ENCODE data around the gene YIF1B. TPM values are rescaled to one million over a fixed set of nuclear protein-coding genes. Genes with fewer than 3 reads are reported as not detected.
"Not testable (repeated sequence)": the region's sequence is repeated elsewhere in the genome, so short reads cannot be mapped to it uniquely, and the experiment has no call there.

The YIF1B gene
- total and polyA plus RNA-seq, 9 of the 15 experiments (the other 6 are each of a cell fraction or from before 2014, with no cell fraction given) = 8.5 to 586 (median 323) TPM

DNA sequence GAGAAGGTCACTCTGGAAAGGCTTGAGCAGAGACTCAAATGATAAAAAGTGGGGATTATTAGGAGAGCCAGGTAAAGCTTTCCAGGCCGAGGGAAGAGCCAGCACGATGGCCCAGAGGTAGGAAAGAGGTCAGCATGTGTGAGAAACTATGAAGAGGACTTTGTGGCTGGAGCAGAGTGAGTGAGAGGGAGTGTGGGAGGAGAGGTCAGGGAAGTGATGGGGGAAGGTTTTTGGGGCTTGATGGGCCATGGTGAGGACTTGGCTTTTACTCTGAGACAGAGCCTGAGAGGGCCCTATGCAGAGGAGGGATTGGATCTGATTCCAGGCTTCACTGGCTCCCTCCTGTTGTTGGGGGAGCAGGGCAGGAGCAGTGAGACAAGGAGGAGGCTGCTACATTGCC, 25.2 kb upstream of the YIF1B start (continued):
- TF ChIP-seq, protein P1, sequence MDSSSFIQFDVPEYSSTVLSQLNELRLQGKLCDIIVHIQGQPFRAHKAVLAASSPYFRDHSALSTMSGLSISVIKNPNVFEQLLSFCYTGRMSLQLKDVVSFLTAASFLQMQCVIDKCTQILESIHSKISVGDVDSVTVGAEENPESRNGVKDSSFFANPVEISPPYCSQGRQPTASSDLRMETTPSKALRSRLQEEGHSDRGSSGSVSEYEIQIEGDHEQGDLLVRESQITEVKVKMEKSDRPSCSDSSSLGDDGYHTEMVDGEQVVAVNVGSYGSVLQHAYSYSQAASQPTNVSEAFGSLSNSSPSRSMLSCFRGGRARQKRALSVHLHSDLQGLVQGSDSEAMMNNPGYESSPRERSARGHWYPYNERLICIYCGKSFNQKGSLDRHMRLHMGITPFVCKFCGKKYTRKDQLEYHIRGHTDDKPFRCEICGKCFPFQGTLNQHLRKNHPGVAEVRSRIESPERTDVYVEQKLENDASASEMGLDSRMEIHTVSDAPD (CRISPR knock-in tag; IDR thresholded peaks at IDR 0.05) = no peak

DNA sequence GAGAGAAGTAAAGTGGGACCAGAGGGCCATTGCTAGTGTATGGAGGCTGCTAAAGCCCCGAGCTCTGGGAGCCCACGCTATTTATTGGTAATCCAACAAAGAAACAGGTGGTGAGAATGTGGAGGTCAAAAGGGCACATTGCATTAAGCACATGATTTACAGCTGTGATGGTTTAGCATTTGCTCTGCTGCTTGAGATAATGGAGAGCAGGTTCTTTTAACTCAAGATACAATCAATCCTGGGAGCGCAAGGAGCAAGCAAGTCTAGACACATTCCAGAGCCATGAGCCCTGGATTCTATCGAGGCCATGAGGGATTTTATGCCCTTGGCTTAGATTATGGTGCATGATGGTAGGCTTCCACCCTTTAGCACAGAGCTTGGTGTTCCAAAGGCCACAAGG, 23.3 kb upstream of the YIF1B start:
- H3K4me2 ChIP-seq (ENCODE audit: insufficient read depth, low read length); H3K9me1 ChIP-seq (ENCODE audit: control insufficient read depth, insufficient read depth, low read length); H2AFZ ChIP-seq (ENCODE audit: low read depth, low read length); BruUV-seq (replicated peaks); DNase-seq (ENCODE audit: extremely low read depth in 1 of 4, low spot score in 3 of 4); H3K9me3 ChIP-seq (replicated peaks; ENCODE audit: control insufficient read depth, insufficient read depth, low read depth, low read length); H3K36me3 ChIP-seq (ENCODE audit: control insufficient read depth, insufficient read depth, low read length); CTCF ChIA-PET (ENCODE audit: low intra/inter-chr PET ratio); H3K9ac ChIP-seq (ENCODE audit: insufficient read depth in 1 of 2, low read depth in 2 of 2, low read length in 2 of 2); H3K27me3 ChIP-seq (ENCODE audit: control insufficient read depth in 2 of 2, insufficient read depth in 2 of 2, low read length in 2 of 2); ATAC-seq; H3K4me3 ChIP-seq; H3K27ac ChIP-seq (ENCODE audit: extremely low read depth, low read depth, low read length); FAIRE-seq; H3K79me2 ChIP-seq (ENCODE audit: control insufficient read depth, insufficient read depth, low read length); H4K20me1 ChIP-seq (replicated peaks; ENCODE audit: control insufficient read depth, insufficient read depth, low read length); TF ChIP-seq TEAD4 (CRISPR knock-in tag; IDR thresholded peaks at IDR 0.05; ENCODE audit: borderline replicate concordance): not testable (repeated sequence)
- peaks cover 13 to 39% of the 10 kb centered on the region in 2 experiments; a peak in 4 of 5 replicates for H3K4me1 ChIP-seq (replicated peaks in 1 of 2; ENCODE audit: control insufficient read depth in 2 of 2, insufficient read depth in 2 of 2, low read length in 2 of 2)
- 7% methylated on average over 3 of the region's 4 CpGs for WGBS (ENCODE audit: insufficient coverage, low coverage, missing lambda C conversion rate)
- in situ Hi-C loops (cut with MboI) = loop anchor here (25.0 kb wide), 1 partner anchor 427 kb away; the partner anchor contains the start of genes SIPA1L3 and WDR87
- POLR2A ChIA-PET = interaction anchor here (0.8 kb wide), 1 partner anchor 476 kb away, joined by 3 read pairs; no protein-coding TSS in a partner anchor
- intact Hi-C loops (cut with micrococcal nuclease) = loop anchor here (5.0 kb wide), 1 partner anchor 48 kb away; the partner anchor contains the start of genes GGN and SPRED3
- TF ChIP-seq ARID1B (IDR thresholded peaks at IDR 0.05) = peak; percentile 51
- peak; percentile 56 to 64; a peak in 2 of 4 replicates for TF ChIP-seq KDM1A (IDR thresholded peaks at IDR 0.05)
- TF ChIP-seq, protein P2, sequence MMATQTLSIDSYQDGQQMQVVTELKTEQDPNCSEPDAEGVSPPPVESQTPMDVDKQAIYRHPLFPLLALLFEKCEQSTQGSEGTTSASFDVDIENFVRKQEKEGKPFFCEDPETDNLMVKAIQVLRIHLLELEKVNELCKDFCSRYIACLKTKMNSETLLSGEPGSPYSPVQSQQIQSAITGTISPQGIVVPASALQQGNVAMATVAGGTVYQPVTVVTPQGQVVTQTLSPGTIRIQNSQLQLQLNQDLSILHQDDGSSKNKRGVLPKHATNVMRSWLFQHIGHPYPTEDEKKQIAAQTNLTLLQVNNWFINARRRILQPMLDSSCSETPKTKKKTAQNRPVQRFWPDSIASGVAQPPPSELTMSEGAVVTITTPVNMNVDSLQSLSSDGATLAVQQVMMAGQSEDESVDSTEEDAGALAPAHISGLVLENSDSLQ (IDR thresholded peaks at IDR 0.05) = peak; percentile 66; the same call in 1 of the 2 replicates
- TF ChIP-seq MEIS2 (IDR thresholded peaks at IDR 0.05; ENCODE audit: partially characterized antibody) = peak; percentile 89
- TF ChIP-seq TCF3 (CRISPR knock-in tag; IDR thresholded peaks at IDR 0.05) = peak; percentile 62
- peak; percentile 34; the same call in 1 of the 2 replicates for TF ChIP-seq CTBP1 (IDR thresholded peaks at IDR 0.05; ENCODE audit: borderline replicate concordance)
- peak; percentile 55; the same call in 1 of the 2 replicates for TF ChIP-seq CBFA2T2 (conservative IDR thresholded peaks at IDR 0.05)
- TF ChIP-seq SMAD4 (CRISPR knock-in tag; conservative IDR thresholded peaks at IDR 0.05) = peak; percentile 84
- TF ChIP-seq DACH1 (IDR thresholded peaks at IDR 0.05; ENCODE audit: partially characterized antibody) = peak; percentile 15
- peak; percentile 56; the same call in 1 of the 2 replicates for TF ChIP-seq ESRRA (IDR thresholded peaks at IDR 0.05; ENCODE audit: borderline replicate concordance, low read depth)
- TF ChIP-seq, protein P3, sequence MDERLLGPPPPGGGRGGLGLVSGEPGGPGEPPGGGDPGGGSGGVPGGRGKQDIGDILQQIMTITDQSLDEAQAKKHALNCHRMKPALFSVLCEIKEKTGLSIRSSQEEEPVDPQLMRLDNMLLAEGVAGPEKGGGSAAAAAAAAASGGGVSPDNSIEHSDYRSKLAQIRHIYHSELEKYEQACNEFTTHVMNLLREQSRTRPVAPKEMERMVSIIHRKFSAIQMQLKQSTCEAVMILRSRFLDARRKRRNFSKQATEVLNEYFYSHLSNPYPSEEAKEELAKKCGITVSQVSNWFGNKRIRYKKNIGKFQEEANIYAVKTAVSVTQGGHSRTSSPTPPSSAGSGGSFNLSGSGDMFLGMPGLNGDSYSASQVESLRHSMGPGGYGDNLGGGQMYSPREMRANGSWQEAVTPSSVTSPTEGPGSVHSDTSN (CRISPR knock-in tag; IDR thresholded peaks at IDR 0.05; ENCODE audit: low read depth) = not testable (repeated sequence)
- TF ChIP-seq, protein P3 (tag; conservative IDR thresholded peaks at IDR 0.05; ENCODE audit: low read depth) = peak; percentile 71
- TF ChIP-seq TEAD4 (IDR thresholded peaks at IDR 0.05; ENCODE audit: low read length) = 0 out of 2 replicates have a peak, but pooled peaks have one; percentile 34
- TF ChIP-seq CBFA2T3 (IDR thresholded peaks at IDR 0.05) = peak; percentile 76
- TF ChIP-seq SOX6 (IDR thresholded peaks at IDR 0.05) = 0 out of 2 replicates have a peak, but pooled peaks have one; percentile 11
- 0 out of 2 replicates have a peak, but pooled peaks have one; percentile 14 for TF ChIP-seq MTA2 (IDR thresholded peaks at IDR 0.05; ENCODE audit: low read depth)
- peak; percentile 57 for TF ChIP-seq TAL1 (IDR thresholded peaks at IDR 0.05)

All from K562 (cell line).